Measurements from ENCODE around the gene SGTA. TPM values are rescaled to one million over a fixed set of nuclear protein-coding genes. Genes with fewer than 3 reads are reported as not detected.

The SGTA gene
- total RNA-seq, 2 experiments from 2014 or later: 49.3 to 58.6 TPM

- Mint-ChIP-seq H3K36me3 (peaks cover 29% of the 10 kb centered on the region), H3K27ac (no peak overlapping the region), H3K27me3 (no peaks in the 10 kb centered on the region), H3K4me3 (no peak overlapping the region), H3K4me1 (peaks cover 6% of the 10 kb centered on the region), H3K9me3 (ENCODE audit: low read depth) (no peaks in the 10 kb centered on the region)
- ATAC-seq (no peak), DNase-seq (no peak)
- CTCF ChIA-PET: interaction anchor here (1.1 kb wide), 1 partner anchor 86 kb away, joined by 3 read pairs; no protein-coding TSS in a partner anchor
These were observed 49.0 kb downstream of the SGTA start for GRCh38 chr19:2733930-2734588.

DNA sequence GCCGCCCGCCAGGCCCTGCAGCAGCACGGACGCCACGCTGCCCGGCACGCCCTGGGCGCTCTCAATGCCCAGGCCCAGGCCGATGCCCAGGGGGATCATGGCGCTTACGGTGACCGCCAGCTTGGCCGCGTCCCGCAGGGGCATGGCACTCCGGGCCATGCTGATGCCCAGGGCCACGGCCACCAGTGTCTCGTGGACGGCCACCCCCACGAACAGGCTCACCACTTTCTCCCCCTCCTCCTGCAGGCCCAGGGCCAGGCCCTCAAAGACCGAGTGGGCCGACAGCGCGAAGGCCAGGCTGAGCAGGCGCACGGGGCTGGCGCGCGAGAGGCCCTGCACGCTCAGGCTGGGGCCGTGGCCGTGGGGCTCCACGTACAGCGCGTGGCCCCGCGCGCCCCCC is 50.2 kb downstream of the SGTA start:
- DNase-seq: no peak
- Mint-ChIP-seq H3K9me3 (ENCODE audit: low read depth) (no peaks in the 10 kb centered on the region), H3K4me3 (no peak overlapping the region), H3K4me1 (no peaks in the 10 kb centered on the region), H3K27me3 (no peaks in the 10 kb centered on the region), H3K36me3 (peaks cover 25% of the 10 kb centered on the region), H3K27ac (no peak overlapping the region)
- CTCF ChIA-PET: no interaction called here
- no peak for ATAC-seq

GRCh38 chr19:2732157-2732725 is 50.8 kb downstream of the SGTA start:
- Mint-ChIP-seq H3K9me3 (ENCODE audit: low read depth) (no peaks in the 10 kb centered on the region), H3K4me3 (no peak overlapping the region)
- ATAC-seq: no peak

GRCh38 chr19:2731181-2731995 is 51.7 kb downstream of the SGTA start:
- Mint-ChIP-seq H3K27ac (no peak overlapping the region), H3K4me3 (no peak overlapping the region), H3K36me3 (peaks cover 15% of the 10 kb centered on the region), H3K4me1 (peaks cover 2% of the 10 kb centered on the region), H3K9me3 (ENCODE audit: low read depth) (no peaks in the 10 kb centered on the region), H3K27me3 (peaks cover 9% of the 10 kb centered on the region)
- CTCF ChIA-PET: no interaction called here
- DNase-seq (no peak), ATAC-seq (no peak)

More at GRCh38 chr19:2732157-2732725, 50.8 kb downstream of the SGTA start:
- no peak for DNase-seq
- Mint-ChIP-seq H3K4me1 (no peaks in the 10 kb centered on the region), H3K27me3 (peaks cover 5% of the 10 kb centered on the region), H3K27ac (no peak overlapping the region), H3K36me3 (peaks cover 23% of the 10 kb centered on the region)
- CTCF ChIA-PET: no interaction called here

GRCh38 chr19:2729943-2730818 is 52.9 kb downstream of the SGTA start:
- H3K9me3 Mint-ChIP-seq (ENCODE audit: low read depth): no peaks in the 10 kb centered on the region
- no peak overlapping the region for H3K27ac Mint-ChIP-seq
- no peak overlapping the region for H3K4me3 Mint-ChIP-seq
- peaks cover 5% of the 10 kb centered on the region for H3K36me3 Mint-ChIP-seq
- CTCF ChIA-PET: no interaction called here
- peaks cover 11% of the 10 kb centered on the region for H3K27me3 Mint-ChIP-seq
- H3K4me1 Mint-ChIP-seq: peaks cover 2% of the 10 kb centered on the region
- DNase-seq: no peak
- no peak for ATAC-seq

DNA sequence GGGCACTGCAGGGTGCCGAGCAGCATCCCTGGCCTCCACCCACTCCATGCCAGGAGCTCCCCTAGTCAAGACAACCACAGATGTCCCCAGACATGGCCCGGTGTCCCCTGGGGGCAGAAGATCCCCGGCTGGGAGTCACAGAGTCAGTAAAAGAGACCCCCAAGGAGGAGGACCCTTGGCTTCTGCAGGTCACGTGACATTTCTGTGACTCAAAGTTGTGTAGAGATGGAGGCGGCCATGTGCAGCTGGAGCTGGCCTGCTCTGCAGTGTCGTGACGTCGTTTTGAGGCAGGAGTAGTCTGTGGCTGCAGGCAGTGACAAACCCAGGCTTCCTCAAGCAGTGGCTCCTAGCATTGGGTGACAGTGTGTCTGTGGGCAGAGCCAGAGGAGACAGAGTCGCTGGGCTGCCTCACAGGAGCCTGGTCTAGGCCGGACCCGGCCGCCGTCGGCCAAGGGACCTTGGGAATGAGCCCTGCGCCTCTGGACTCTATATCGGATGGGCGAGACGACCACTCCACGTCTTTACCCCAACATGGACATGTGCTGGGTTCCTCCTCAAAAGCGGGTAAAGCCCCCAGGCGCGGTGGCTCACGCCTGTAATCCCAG is 54.2 kb downstream of the SGTA start:
- DNase-seq (no peak), ATAC-seq (no peak)
- H3K36me3 Mint-ChIP-seq: no peaks in the 10 kb centered on the region
- H3K9me3 Mint-ChIP-seq (ENCODE audit: low read depth): no peaks in the 10 kb centered on the region
- H3K27ac Mint-ChIP-seq: no peak overlapping the region
- H3K4me3 Mint-ChIP-seq: no peak overlapping the region
- H3K4me1 Mint-ChIP-seq: peaks cover 2% of the 10 kb centered on the region
- CTCF ChIA-PET: interaction anchor here (2.4 kb wide), 1 partner anchor 21 kb away, joined by 10 read pairs; no protein-coding TSS in a partner anchor
- peaks cover 14% of the 10 kb centered on the region for H3K27me3 Mint-ChIP-seq

- CTCF ChIA-PET: interaction anchor here (1.3 to 2.4 kb wide), 2 partner anchors 11 to 22 kb away, joined by 3 to 10 read pairs; no protein-coding TSS in a partner anchor
- no peaks in the 10 kb centered on the region for H3K36me3 Mint-ChIP-seq
These were observed 55.5 kb downstream of the SGTA start for GRCh38 chr19:2727640-2727944.

GRCh38 chr19:2726904-2727639 is 56.0 kb downstream of the SGTA start:
- no peak for ATAC-seq
- CTCF ChIA-PET: interaction anchor here (1.3 to 2.4 kb wide), 2 partner anchors 12 to 22 kb away, joined by 3 to 10 read pairs; no protein-coding TSS in a partner anchor
- Mint-ChIP-seq H3K4me3 (no peak overlapping the region), H3K9me3 (ENCODE audit: low read depth) (no peaks in the 10 kb centered on the region), H3K36me3 (no peaks in the 10 kb centered on the region), H3K27me3 (peaks cover 20% of the 10 kb centered on the region), H3K27ac (no peak overlapping the region), H3K4me1 (peaks cover 2% of the 10 kb centered on the region)
- no peak for DNase-seq

More at GRCh38 chr19:2727640-2727944, 55.5 kb downstream of the SGTA start:
- no peak for ATAC-seq
- H3K27me3 Mint-ChIP-seq: peaks cover 14% of the 10 kb centered on the region
- H3K27ac Mint-ChIP-seq: no peak overlapping the region
- DNase-seq: no peak
- H3K9me3 Mint-ChIP-seq (ENCODE audit: low read depth): no peaks in the 10 kb centered on the region
- no peak overlapping the region for H3K4me3 Mint-ChIP-seq
- H3K4me1 Mint-ChIP-seq: peaks cover 2% of the 10 kb centered on the region

DNA sequence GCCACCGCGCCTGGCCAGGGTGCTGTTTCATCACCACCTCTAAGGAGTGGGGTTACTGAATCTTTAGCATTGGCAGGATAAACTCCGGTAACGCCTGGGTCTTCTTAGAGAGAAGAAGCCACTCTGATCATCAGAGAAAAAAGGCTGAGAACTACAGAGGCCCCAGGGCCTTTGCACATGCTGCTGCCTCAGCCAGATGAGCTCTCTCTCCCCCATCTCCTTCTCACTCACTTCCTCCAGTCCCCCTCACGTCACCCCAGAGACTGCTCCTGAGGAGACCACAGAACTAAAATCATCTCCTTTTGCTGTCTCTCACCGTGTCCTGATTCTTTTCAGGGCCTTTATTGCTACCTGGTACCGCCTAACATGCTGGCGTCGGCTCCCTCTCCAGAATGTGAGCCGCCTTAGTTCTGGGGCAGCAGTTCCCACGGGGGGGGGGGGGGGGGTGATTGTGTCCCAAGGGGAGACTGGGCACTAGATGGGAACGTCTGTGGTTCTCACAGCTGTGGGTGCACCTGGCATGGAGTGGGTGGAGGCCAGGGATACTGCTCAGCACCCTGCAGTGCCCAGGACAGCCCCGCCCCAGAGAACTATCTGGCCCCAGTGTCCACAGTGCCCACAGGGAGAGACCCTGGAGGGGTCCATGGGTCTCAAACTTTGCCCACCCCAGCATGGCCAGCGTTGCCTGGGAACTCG is 56.8 kb downstream of the SGTA start:
- H3K36me3 Mint-ChIP-seq: no peaks in the 10 kb centered on the region
- no peaks in the 10 kb centered on the region for H3K9me3 Mint-ChIP-seq (ENCODE audit: low read depth)
- CTCF ChIA-PET: interaction anchor here (1.4 to 2.4 kb wide), 2 partner anchors 23 to 78 kb away, joined by 3 to 10 read pairs; no protein-coding TSS in a partner anchor
- peaks cover 2% of the 10 kb centered on the region for H3K4me1 Mint-ChIP-seq
- peaks cover 25% of the 10 kb centered on the region for H3K27me3 Mint-ChIP-seq
- ATAC-seq: no peak
- no peak overlapping the region for H3K27ac Mint-ChIP-seq
- H3K4me3 Mint-ChIP-seq: no peak overlapping the region
- no peak for DNase-seq

DNA sequence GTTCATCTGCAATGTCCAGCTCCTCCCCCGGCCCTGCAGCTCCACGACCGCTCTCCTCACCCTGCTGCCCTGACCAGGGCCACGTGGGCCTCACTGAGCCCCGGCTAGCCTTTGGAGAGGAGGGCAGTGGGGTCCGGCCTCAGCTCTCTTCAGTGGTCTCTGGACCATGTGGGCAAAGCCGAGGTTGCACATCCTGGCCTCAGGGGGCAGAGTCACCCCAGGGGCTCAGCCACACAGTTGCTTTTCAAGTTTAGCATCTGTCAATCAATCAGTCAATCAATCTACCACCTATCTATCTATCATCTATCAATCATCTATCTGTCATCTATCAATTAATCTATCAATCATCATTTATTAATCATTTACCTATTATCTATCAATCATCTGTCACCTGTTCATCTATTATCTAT is 58.9 kb downstream of the SGTA start:
- H3K9me3 Mint-ChIP-seq (ENCODE audit: low read depth): no peaks in the 10 kb centered on the region
- H3K4me1 Mint-ChIP-seq: peaks cover 2% of the 10 kb centered on the region
- H3K4me3 Mint-ChIP-seq: no peak overlapping the region
- no peaks in the 10 kb centered on the region for H3K36me3 Mint-ChIP-seq
- H3K27me3 Mint-ChIP-seq: peaks cover 34% of the 10 kb centered on the region
- CTCF ChIA-PET: no interaction called here
- DNase-seq: no peak
- ATAC-seq: no peak
- no peak overlapping the region for H3K27ac Mint-ChIP-seq

DNA sequence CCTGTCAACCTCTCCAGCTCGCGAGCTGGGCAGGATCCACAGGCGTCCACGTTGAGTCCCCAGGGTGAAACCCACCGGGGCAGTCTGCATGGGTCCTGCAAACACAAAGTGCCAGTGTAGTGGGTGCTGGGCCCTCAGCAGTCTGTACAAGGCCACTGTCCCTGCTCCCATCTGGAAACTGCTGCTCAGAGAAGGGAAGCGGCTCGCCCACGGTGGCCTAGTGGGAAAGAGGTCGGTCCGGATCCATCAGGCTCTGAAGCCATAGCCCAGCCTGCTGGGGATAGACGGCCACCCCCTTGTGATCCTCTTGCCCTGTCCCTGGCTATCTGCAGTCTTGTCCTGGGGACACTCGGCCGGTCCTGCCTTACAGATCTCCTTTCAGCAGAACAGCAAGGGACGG is 59.3 kb downstream of the SGTA start:
- no peaks in the 10 kb centered on the region for H3K9me3 Mint-ChIP-seq (ENCODE audit: low read depth)
- H3K27me3 Mint-ChIP-seq: peaks cover 38% of the 10 kb centered on the region
- H3K4me3 Mint-ChIP-seq: no peak overlapping the region
- peaks cover 2% of the 10 kb centered on the region for H3K4me1 Mint-ChIP-seq
- no peaks in the 10 kb centered on the region for H3K36me3 Mint-ChIP-seq
- CTCF ChIA-PET: no interaction called here
- ATAC-seq: no peak
- H3K27ac Mint-ChIP-seq: no peak overlapping the region
- no peak for DNase-seq

DNA sequence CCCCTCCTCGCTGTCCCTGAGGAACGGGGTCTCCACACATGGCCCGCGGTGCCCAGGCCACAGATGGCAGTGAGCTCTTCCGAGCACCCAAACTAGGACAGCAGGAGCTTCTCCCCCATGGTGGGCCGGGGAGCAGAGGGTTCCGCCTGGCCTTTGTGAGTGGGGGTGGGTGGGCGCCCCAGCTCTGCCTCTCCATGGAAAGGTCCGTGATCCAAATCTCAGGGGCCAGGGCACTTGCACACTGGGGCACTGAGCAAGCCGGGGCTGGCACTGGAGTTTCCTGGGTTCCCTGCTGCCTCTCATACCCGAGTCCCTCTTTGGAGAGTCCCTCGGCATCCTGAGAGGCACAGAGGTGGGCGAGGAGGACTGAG is 59.7 kb downstream of the SGTA start:
- peaks cover 2% of the 10 kb centered on the region for H3K4me1 Mint-ChIP-seq
- CTCF ChIA-PET: interaction anchor here (0.5 to 1.0 kb wide), 2 partner anchors 27 to 831 kb away, joined by 3 read pairs; no protein-coding TSS in a partner anchor
- H3K27ac Mint-ChIP-seq: no peak overlapping the region
- DNase-seq (no peak), ATAC-seq (no peak)
- H3K27me3 Mint-ChIP-seq: peaks cover 39% of the 10 kb centered on the region
- no peaks in the 10 kb centered on the region for H3K36me3 Mint-ChIP-seq
- no peak overlapping the region for H3K4me3 Mint-ChIP-seq
- H3K9me3 Mint-ChIP-seq (ENCODE audit: low read depth): no peaks in the 10 kb centered on the region

Data from activated CD8-positive, alpha-beta memory T cell treated with anti-CD3 and anti-CD28 coated beads, Interleukin-2, amount 10 ng/mL, durations not matched to agents 7 days and 5 days (primary cell).